ENCODE data around the gene SLC25A13.
"Not testable (repeated sequence)": the region's sequence is repeated elsewhere in the genome, so short reads cannot be mapped to it uniquely, and the experiment has no call there.

SLC25A13 gene

GRCh38 chr7:96297876-96298275 is 24.0 kb downstream of the SLC25A13 start:
- DNase-seq = no peak

- DNase-seq = not testable (repeated sequence)
Measured at GRCh38 chr7:96297446-96297845, 24.5 kb downstream of the SLC25A13 start.

GRCh38 chr7:96293911-96294310 is 28.0 kb downstream of the SLC25A13 start:
- not testable (repeated sequence) for DNase-seq

GRCh38 chr7:96287559-96287958 is 34.3 kb downstream of the SLC25A13 start:
- no peak for DNase-seq

- no peak for DNase-seq
Measured at GRCh38 chr7:96287132-96287531, 34.8 kb downstream of the SLC25A13 start.

- no peak for DNase-seq
Measured at GRCh38 chr7:96285579-96285978, 36.3 kb downstream of the SLC25A13 start.

- no peak for DNase-seq
Measured at GRCh38 chr7:96284835-96285234, 37.1 kb downstream of the SLC25A13 start.

GRCh38 chr7:96284240-96284639 is 37.7 kb downstream of the SLC25A13 start:
- no peak for DNase-seq

GRCh38 chr7:96282835-96283234 is 39.1 kb downstream of the SLC25A13 start:
- no peak for DNase-seq

GRCh38 chr7:96277921-96278320 is 44.0 kb downstream of the SLC25A13 start:
- DNase-seq = no peak

GRCh38 chr7:96276019-96276418 is 45.9 kb downstream of the SLC25A13 start:
- DNase-seq = no peak

- no peak for DNase-seq
Measured at GRCh38 chr7:96273716-96274115, 48.2 kb downstream of the SLC25A13 start.

GRCh38 chr7:96269246-96269994 is 52.5 kb downstream of the SLC25A13 start:
- DNase-seq = no peak

GRCh38 chr7:96266580-96266979 is 55.3 kb downstream of the SLC25A13 start:
- DNase-seq = no peak

GRCh38 chr7:96266015-96266414 is 55.9 kb downstream of the SLC25A13 start:
- no peak for DNase-seq

GRCh38 chr7:96253964-96254363 is 67.9 kb downstream of the SLC25A13 start:
- no peak for DNase-seq

GRCh38 chr7:96253441-96253840 is 68.5 kb downstream of the SLC25A13 start:
- DNase-seq = no peak

GRCh38 chr7:96250776-96251361 is 71.0 kb downstream of the SLC25A13 start:
- no peak for DNase-seq

- DNase-seq = no peak
Measured at GRCh38 chr7:96248405-96248804, 73.5 kb downstream of the SLC25A13 start.

- no peak for DNase-seq
Measured at GRCh38 chr7:96246919-96247318, 75.0 kb downstream of the SLC25A13 start.

GRCh38 chr7:96244992-96245292 is 77.0 kb downstream of the SLC25A13 start:
- DNase-seq = no peak

- DNase-seq = no peak
Measured at GRCh38 chr7:96244244-96244991, 77.5 kb downstream of the SLC25A13 start.

- DNase-seq = no peak
Measured at GRCh38 chr7:96243241-96243640, 78.7 kb downstream of the SLC25A13 start.

GRCh38 chr7:96241855-96242254 is 80.0 kb downstream of the SLC25A13 start:
- DNase-seq = no peak

All from RPMI8226 (cell line).